Cardiac muscle cell (in vitro differentiated cells and primary cell): Measurements from ENCODE around the gene B3GNT7. TPM values are rescaled to one million over a fixed set of nuclear protein-coding genes. Genes with fewer than 3 reads are reported as not detected.

Experiments
- DNase-seq, 2 donors: peaks; one replicate each; pipeline versions ENCODE4 v3.0.0 to v3.0.0-alpha.2; 2010 to 2017; ENCODE audit warnings: low read depth in 1 of 2, low spot score in 1 of 2
- H3K27ac ChIP-seq: fragments of 200-600 bp; sonication (generic); 2 replicates; pipeline ENCODE4 v1.5.1; 2016
- H3K27me3 ChIP-seq: fragments of 200-600 bp; sonication (generic); 2 replicates; pipeline ENCODE4 v1.6.0; 2016; ENCODE audit warnings: control low read depth
- H3K36me3 ChIP-seq: fragments of 200-600 bp; sonication (generic); 2 replicates; pipeline ENCODE4 v1.5.1; 2016; ENCODE audit warnings: control low read depth
- H3K4me1 ChIP-seq: fragments of 200-600 bp; sonication (generic); 2 replicates; pipeline ENCODE4 v1.8.1; 2017; ENCODE audit warnings: low read depth, mild to moderate bottlenecking, mixed run types
- H3K4me3 ChIP-seq: fragments of 200-600 bp; sonication (generic); 2 replicates; pipeline ENCODE4 v1.5.1; 2016; ENCODE audit warnings: mild to moderate bottlenecking
- H3K9me3 ChIP-seq: fragments of 200-600 bp; sonication (generic); 2 replicates; pipeline ENCODE4 v1.5.1; 2017; ENCODE audit warnings: low read depth, mild to moderate bottlenecking, control low read depth
- CTCF ChIP-seq: IDR thresholded peaks from 2 replicates; pipeline ENCODE4 v1.5.1; 2012; ENCODE audit warnings: low read depth, mild to moderate bottlenecking, low read length
- polyA plus RNA-seq: library from polyadenylated mRNA; unstranded; fragments of >200 nt; fragmentation: Nextera tagmentation; extraction: Ambion mirVana; gene quantifications from 2 replicates; pipeline ENCODE4 v1.2.1, GENCODE V29; 2016
- total RNA-seq: library from RNA; depleted of rRNA; stranded (reverse); fragments of >200 nt; gene quantifications from 2 replicates; pipeline ENCODE4 v1.2.3, GENCODE V29; 2016

The B3GNT7 gene
- total and polyA plus RNA-seq, 2 experiments from 2014 or later: 2.9 to 15.8 TPM

DNA sequence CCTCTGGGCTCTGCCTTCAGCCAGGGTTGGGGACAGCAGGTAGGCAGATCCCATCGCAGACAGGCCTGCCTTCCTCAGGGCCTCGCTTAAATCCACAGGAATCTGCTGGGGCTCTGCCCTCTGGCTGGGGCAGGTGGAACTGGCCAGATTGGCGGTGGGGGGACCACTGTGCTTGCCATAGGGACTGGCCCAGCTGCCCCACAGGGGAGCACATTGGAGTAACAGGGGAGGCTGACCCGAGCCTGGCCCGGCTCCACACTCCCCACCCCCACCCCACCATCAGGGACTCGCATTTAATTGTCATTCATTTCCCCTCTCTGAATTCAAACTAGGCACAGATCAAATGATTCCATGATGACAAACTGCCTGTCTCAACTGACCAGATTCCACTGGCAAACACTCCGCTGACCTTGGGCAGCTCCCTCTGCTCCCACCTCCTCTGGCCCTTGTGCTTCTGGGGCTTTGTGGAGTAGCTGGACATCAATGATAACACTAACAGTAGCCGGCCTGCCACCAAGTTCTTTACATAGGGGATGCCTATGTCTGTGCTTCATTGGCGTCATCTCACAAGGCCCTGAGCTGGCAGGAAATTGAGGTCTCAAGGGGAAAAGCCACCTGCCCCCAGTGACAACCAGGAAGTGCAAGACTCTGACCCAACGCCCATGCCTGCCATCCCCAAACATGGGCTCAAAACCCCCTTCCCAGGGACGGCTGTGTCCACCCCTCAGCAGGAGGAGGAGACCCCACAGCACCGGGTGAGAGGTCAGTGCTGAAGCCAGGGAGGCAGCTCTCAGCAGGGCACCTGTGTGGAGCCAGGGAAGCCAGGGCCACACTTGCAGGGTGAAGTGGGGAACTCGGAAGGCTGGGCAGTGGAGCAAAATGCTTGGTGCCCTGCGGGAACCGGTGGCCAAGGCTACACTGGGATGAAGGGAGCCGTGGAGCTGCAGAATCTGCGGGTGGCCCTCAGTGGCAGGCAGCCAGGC is 2.1 kb upstream of the B3GNT7 start:
- Histone ChIP-seq H3K27ac (no peak overlapping the region), H3K27me3 (peaks cover 14% of the 10 kb centered on the region), H3K36me3 (no peaks in the 10 kb centered on the region), H3K4me1 (peaks cover 19% of the 10 kb centered on the region), H3K4me3 (no peak overlapping the region), H3K9me3 (no peaks in the 10 kb centered on the region)
- no peak for DNase-seq
- TF ChIP-seq CTCF: no peak

GRCh38 chr2:231394211-231395141 is 1.0 kb upstream of the B3GNT7 start:
- peaks cover 14% of the 10 kb centered on the region for H3K27me3 ChIP-seq
- H3K9me3 ChIP-seq: no peaks in the 10 kb centered on the region
- DNase-seq: no peak
- no peak overlapping the region for H3K4me3 ChIP-seq
- H3K27ac ChIP-seq: no peak overlapping the region
- TF ChIP-seq CTCF: peak; percentile 10
- H3K4me1 ChIP-seq: peaks cover 21% of the 10 kb centered on the region
- no peaks in the 10 kb centered on the region for H3K36me3 ChIP-seq

- Histone ChIP-seq H3K27ac (no peak overlapping the region), H3K4me1 (peaks cover 36% of the 10 kb centered on the region), H3K9me3 (no peaks in the 10 kb centered on the region), H3K4me3 (peak overlapping the region; percentile 55), H3K27me3 (peaks cover 14% of the 10 kb centered on the region), H3K36me3 (no peaks in the 10 kb centered on the region)
- no peak for TF ChIP-seq CTCF
- DNase-seq: no peak
Observed at GRCh38 chr2:231396058-231396821, 730 bp downstream of the B3GNT7 start.

DNA sequence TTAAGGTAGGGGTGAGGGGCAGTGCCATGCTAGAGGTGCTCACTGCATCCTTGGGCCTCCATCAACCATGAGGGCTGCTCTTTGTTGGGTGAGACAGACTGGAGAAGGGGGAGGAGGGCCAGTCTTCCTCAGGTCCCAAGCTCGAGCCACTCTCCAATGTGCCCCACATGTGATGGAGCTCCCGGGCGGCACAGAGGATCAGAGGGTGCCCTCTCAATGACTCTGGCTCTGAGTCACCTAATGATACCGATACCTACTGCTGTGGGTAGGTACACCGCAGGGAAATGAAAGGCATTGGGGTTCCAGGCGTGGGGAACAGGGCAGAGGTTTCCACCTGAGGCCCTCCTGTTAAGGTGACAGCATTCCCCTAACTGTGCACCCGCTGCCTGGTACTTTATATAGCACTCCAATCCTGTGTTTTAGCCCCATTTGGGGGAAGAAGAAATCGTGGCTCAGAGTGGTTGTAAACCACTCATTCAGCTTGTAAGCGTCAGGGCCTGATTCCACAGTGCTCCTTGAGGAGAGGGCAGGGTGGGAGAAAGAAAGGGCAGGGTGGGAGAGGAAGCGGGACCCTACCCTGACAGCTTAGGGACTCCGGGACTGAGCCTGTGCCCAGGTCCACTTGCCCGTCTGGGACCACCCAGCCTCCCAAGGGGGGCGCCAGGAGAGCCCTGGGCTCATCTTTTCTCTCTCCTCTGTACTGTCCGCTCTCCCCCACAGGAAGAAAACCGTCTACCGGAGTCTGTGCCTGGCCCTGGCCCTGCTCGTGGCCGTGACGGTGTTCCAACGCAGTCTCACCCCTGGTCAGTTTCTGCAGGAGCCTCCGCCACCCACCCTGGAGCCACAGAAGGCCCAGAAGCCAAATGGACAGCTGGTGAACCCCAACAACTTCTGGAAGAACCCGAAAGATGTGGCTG is 1.8 kb downstream of the B3GNT7 start:
- Histone ChIP-seq H3K36me3 (no peaks in the 10 kb centered on the region), H3K4me3 (no peak overlapping the region)

More for the DNA sequence above, 1.8 kb downstream of the B3GNT7 start:
- no peak overlapping the region for H3K27ac ChIP-seq
- peaks cover 32% of the 10 kb centered on the region for H3K4me1 ChIP-seq
- no peak for DNase-seq
- no peak for TF ChIP-seq CTCF
- peaks cover 14% of the 10 kb centered on the region for H3K27me3 ChIP-seq
- no peaks in the 10 kb centered on the region for H3K9me3 ChIP-seq
